GM21723 (cell line): ENCODE results near the gene TMEM134.

Source experiments
- ATAC-seq: cut with Tn5 transposase; IDR thresholded peaks from one replicate; pipeline ENCODE4 v1.9.1; 2021; ENCODE audit warnings: mild to moderate bottlenecking, moderate library complexity; ENCODE audit not compliant: unreplicated experiment

The TMEM134 gene

GRCh38 chr11:67463680-67464410 is 5.2 kb downstream of the TMEM134 start:
- no peak for ATAC-seq

DNA sequence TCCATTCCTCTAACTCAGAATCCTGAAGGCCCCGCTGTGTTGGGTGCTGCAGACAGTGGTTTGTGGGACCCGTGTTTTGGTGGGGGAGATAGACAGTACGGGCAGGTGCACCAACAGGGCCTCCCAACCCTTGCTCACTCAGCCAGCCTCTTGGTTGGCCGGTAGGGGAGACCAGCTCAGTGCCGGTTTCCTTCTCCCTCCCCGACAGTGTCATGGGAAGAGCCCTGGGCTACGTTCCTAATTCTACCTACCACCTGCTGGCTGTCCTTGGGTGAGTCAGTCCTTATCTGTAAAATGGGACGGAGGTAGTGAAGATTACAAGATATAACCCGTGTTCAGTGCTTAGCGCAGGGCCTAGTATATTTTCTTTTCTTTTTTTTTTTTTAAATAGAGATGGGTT is 5.9 kb downstream of the TMEM134 start:
- ATAC-seq: no peak

GRCh38 chr11:67458266-67458665 is 10.8 kb downstream of the TMEM134 start:
- ATAC-seq: no peak

GRCh38 chr11:67457453-67457852 is 11.6 kb downstream of the TMEM134 start:
- no peak for ATAC-seq

DNA sequence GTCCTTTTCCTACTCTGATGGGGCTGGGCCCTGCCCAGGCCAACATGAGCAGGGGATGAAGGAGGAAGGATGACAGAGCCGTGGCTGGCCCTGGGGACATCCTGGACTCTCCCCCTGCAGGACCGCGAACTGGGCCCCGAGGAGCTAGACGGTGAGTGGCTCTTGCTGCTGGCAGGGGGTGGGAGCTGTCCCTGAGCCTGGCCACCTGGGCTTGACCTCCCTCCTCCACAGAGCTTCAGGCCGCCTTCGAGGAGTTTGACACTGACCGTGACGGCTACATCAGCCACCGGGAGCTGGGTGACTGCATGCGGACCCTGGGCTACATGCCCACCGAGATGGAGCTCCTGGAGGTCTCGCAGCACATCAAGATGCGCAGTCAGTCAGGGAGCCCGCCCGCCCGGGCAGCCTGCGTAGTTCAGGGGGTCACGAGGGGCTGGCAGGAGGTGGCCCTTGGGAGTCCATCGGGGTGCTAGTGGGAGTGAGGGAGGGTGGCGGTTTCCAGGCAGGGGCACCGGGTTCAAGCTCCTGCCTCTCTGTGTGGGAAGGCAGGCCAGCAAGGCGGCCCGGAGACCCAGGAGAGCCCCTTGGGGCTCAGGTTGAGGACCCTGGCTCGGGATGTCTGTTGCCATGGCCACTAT is 12.9 kb downstream of the TMEM134 start:
- ATAC-seq: no peak

GRCh38 chr11:67455054-67455453 is 14.0 kb downstream of the TMEM134 start, which contains the start of gene CABP4:
TSS of gene CABP4 (plus strand) at chr11:67455354. CDS start at chr11:67455424, 70 bp downstream.
- ATAC-seq: no peak

DNA sequence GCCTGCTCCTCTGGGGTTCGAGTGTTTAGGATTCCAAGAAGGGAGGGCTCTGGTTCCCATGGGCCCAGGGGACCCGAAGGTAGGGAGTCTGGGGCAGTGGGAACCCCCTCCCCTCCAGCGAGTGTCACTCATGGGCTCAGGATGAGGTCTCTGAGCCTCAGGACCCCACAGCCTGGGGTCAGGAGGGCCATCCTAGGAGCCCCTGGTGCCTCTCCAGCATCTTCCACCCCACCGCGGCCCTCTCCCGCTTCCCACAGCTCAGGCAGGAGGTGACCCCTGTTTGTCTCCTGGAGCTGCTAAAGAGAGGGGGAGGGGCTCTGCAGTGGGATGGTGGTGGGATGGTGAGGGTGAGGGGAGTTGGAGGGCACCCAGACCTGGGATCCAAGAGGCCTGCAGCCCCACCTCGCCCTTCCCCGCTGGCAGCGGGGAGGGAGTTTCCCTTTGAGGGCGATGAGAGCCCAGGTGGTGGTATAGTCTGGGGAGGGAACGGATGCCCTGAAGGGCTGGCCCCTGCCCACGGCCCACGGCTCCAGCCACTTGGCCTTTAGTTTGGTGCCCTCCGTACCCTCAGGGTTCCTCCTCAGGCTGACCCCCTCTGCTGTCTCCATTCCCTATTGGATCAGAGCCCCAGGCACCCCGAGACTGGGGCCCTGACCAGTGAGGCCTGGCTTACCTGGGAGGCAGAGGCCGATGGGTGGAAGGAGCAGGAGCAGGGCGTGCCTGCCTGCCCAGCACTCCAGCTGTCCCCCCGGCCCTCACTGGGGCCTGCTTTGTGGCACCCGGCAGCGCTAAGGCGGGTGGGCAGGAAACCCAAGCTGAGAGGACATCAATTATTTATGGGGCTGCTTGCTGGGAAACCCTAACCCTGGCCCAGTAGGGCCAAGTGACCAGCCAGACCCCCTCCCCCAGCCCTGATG is 15.0 kb downstream of the TMEM134 start:
- ATAC-seq: no peak

GRCh38 chr11:67452141-67452952 is 16.7 kb downstream of the TMEM134 start, which contains the start of gene GPR152:
TSS of gene GPR152 (minus strand) at chr11:67452729. CDS start at chr11:67452724, 5 bp downstream.
- no peak for ATAC-seq

DNA sequence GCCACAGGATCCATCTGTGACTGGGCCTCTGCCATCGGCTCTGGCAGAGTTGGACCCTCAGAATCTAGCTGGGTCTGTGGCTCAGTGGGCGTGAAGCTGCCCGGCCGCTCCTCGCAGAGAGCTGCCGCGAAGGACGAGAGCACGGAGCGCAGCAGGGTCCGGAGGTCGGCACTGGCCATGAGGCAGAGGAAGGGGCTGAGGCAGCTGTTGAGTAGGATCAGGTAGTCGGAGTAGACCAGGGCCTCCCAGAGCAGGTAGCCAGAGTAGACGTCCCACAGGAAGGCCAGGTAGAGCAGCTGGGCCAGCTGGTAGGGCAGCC is 17.4 kb downstream of the TMEM134 start:
- no peak for ATAC-seq

- no peak for ATAC-seq
Measured at GRCh38 chr11:67450796-67451657, 18.0 kb downstream of the TMEM134 start.

GRCh38 chr11:67449116-67449844 is 19.8 kb downstream of the TMEM134 start:
- ATAC-seq: no peak

GRCh38 chr11:67448220-67448609 is 20.8 kb downstream of the TMEM134 start:
- ATAC-seq: no peak

DNA sequence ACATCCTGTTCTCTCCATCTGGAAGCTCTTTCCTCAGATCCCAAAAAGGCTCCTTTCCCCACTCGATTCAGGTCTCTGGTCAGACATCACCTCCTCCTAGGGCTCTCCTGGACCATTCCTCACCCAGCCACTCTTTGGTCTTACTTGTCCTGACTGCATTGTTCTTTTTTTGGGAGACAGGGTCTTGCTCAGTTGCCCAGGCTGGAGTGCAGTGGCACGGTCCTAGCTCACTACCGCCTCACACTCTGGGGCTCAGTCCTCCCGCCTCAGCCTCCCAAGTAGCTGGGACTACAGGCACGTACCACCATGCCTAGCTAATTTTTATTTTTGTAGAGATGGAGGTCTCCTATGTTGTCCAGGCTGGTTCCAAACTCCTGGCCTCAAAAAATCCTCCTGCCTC is 23.5 kb downstream of the TMEM134 start:
- no peak for ATAC-seq

GRCh38 chr11:67442504-67443404 is 26.3 kb downstream of the TMEM134 start:
- ATAC-seq: no peak

DNA sequence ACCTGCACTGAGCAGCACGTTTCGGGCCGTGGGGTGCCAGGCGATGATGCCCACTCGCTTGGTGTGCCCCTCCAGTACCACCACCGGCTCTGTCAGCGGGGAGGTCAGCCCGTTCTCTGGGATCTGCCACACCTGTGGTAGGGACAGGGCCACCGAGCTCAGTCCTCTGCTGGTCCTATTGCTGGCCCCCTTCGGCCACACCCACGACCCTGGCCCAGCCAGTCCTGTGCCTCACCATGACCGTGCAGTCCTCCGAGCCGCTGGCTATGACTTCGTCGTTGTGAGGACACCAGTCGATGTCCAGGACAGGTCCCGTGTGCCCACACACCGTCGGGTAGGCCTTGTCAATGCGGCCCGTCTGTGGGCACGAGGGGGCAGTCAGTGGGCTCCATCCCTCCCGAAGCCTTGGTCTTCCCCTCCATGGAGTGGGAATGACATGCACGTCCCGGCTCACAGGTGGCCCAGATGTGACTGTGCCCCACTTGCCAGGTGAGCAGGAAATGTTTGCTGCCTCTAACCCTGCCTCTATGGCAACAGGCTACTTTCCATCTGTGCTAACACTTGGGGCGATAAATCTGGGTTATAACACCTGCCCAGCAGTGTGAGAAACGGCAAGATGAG is 27.2 kb downstream of the TMEM134 start:
- no peak for ATAC-seq

- ATAC-seq: no peak
Measured at GRCh38 chr11:67441098-67441563, 27.9 kb downstream of the TMEM134 start.
